ENCODE results near the gene GRIK1.
"Not testable (repeated sequence)": the region's sequence is repeated elsewhere in the genome, so short reads cannot be mapped to it uniquely, and the experiment has no call there.

Gene GRIK1

DNA sequence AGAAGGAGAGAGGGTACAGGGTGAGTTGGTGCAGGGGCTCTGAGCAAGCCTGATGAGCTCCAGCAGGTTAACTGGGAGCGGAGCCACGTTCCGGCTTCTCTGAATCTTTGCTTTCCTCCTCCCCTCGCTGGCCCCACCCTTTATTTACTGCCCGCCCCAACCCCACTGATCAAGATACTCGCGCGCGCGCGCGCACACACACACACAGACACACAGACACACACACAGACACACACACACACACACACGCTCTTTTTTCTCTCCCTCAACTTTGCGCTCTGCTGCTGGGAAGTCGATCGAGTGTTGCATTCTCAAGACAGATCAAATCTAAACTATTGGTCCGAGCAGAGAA is at the start of gene GRIK1:
TSS of gene GRIK1 (minus strand) at position 73 of the 352 bp plus-strand sequence.
- DNase-seq: no peak

DNA sequence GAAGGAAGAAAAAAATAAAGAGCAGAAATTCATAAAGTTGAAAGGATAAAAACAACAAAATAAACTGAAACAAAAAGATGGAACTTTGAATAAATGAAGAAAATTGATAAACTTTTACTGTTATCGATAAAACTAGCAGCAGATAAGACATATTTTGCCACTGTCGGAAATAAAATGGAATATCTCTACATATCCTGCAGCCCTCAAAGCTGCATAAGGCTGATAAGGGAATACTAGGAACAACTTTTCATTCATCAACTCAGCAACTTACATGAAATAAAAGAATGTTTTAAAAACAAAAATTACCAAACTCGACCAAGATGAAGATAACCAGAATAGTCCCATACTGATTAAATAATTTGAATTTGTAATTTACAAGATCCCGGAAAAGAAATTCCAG is 48.0 kb upstream of the GRIK1 start:
- DNase-seq: no peak

DNA sequence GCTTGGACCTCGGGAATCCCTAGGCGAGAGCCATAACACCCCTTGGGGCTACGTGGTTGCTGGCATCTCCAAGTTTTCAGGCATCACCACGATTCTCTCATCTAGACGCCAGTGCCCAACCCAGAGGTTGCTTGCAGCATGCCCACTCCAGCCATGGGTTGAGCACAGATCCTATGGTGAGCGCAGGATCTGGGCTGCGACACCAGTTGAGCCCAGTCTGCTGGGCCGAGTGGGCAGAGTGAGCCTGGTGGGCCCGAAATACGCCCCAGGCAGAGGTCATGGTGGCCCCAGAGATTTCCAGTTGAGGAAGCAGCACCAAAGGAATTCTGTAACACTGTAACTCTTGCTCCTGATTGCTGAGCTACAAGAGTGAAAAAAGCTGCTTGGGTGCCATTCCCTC is 46.1 kb upstream of the GRIK1 start:
- no peak for DNase-seq

DNA sequence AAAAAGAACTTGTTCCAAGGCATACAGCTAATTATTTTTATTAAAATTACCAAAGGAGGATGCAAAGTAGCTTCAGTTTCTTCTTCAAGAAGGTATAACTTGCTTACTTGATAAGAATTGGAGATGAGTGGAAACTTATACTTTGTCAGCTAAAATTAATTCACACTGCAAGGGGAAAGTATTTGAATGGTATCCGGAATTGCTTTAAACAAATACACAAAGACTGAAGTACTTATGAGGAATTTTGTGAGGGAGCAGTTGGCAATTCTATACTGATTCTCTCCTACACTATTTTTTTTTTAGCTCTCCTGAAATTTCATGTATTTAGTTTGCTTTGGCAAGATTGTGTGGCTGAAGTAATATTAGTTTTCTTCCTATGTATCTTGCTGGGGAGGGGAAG is 39.2 kb upstream of the GRIK1 start:
- DNase-seq: no peak

DNA sequence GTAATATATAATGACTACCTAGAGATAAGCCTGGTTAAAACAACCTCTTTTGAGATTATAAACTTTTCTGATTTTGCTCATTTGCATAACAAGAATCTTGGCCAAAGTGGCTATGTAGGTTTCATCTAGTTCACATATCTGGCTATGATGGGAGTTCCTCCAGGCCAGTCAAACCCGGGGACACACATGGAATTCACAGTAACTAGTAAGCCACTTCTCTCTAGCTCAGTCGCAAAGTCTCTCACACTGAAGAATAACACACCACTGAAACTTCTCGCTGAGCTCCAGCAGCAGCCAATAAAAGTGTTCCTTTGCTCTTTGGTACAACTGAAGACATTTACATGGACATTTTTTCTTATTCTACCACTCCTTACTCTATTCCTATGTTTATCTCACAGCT is 36.0 kb upstream of the GRIK1 start:
- no peak for DNase-seq

DNA sequence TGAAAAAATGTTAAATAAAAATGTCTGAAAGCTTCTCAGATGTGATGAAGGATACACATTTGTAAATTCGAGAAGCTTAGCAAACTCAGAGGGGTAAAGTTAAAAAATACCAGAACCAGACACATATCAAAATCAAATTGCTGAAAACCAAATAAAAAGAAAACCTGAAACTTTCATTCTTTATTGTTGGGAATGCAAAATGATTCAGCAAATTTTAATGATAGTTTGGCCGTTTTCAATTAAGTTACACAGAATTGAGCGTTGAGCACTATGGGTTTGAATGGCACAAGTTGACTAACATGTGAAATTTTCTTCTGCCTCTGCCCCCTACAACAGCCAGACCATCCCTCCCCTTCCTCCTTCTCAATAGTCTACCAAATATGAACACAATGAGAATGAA is 33.5 kb upstream of the GRIK1 start:
- DNase-seq: no peak

DNA sequence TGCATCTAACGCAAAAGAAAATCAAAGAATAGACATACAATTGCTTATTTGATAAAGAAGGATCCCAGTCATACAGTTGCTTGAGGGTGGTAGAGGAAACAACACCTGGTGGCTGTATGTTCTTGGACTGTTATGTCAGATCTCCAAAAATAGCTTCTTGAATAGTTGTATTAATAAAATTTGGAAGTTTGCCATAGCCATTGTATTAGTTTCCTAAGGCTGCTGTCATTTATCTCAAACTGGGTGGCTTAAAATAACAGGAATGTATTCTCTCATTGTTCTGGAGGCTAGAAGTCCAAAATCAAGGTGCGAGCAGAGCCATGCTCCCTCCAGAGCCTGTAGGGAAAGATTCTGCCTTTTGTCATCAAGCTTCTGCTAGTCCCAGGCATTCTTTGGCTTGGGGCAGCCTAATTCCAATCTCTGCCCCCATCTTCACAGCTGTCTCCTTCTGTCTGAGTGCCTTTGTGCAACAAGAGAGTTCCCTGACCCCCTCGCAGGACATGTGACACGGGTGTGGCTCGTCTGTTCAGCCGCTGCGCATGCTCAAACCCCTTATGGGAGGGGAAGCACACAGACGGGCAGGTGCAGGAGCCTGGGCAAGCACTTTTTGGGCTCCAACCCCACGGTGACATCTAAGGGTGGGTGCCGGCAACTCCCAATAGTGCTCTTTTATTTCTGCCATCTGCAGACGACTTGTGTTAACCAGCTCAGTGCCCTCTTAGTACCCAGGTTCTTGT is 21.7 kb upstream of the GRIK1 start:
- no peak for DNase-seq

DNA sequence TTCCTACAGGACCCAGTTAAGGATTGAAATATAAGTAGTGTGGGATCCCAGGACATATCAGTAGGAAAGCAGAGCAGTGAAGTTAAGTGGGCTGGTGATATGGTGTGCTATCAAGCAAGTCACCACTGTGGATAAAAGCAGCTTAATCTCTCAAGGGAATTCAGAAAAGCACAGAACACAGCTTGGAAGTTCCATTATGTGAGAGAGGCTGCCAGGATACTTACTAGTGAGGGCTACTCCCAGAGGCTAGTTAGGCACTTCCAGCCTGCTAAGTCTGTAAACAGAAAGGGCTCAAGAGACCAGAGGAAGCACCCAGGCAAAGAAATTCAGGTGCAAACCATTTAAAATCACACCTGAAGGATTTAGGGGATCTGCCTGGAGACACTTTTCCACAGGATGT is 18.8 kb upstream of the GRIK1 start:
- DNase-seq: no peak

DNA sequence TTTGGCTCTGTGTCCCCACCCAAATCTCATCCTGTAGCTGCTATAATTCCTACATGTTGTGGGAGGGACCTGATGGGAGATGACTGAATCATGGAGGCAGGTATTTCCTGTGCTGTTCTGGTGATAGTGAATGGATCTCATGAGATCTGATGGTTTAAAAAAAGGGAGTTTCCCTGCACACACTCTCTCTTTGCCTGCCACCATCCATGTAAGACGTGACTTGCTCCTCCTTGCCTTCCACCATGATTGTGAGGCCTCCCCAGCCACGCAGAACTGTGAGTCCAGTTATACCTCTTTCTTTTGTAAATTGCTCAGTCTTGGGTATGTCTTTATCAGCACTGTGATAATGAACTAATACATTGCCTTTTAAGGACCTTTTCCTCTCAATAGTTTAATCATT is 18.2 kb upstream of the GRIK1 start:
- DNase-seq: not testable (repeated sequence)

DNA sequence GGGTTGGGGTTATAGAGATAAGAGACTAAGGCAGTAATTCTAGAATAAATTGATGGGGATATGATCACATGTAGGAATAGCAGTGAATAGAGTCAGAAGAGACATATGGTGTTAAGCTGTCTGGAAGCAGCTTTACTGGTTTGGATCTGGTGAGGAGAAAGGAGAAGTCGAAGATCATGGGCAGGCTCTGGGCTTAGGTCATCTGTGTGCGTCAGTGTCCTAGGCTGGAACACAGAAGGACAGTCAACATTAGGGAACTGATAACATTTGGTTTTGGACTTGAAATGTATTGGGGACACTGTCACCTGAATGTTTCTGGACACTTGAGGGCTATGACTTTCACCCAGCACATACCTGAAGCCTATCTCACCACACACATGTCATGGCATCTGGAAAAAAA is 13.9 kb upstream of the GRIK1 start:
- no peak for DNase-seq

DNA sequence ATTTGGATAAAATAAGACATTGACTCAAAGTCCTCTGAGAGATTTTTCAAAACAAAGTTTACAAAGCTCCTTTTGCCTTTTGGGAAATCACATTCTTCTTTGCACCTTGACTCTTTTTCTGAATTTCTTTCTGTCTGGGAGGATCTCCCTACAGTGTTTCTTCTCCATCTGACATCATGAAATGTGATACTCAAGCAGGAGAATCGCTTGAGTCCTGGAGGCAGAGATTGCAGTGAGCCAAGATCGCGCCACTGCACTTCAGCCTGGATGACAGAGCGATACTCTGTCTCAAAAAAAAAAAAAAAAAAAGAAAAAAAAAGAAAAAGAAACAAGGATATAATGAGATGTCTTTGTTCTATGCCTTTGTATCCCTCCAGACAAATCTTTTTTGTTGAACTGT is 13.3 kb upstream of the GRIK1 start:
- DNase-seq: no peak

DNA sequence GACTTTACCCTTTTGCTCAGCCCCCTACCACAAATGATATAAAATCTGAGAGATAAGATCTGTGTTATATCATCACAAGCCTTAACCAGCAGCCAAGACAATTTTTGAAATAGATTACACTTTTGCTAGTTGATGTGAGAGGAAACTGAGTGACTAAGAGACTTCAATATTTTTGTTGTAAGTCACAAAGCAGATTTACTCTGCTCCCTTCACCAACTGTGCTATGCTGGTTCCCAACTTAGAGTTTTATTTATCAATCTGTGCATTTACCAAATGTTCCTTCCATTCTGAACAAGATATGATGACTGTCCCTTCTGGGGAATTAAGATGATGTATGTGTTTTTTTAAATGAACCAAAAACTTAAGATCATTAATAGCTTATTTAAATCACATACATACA is 12.1 kb upstream of the GRIK1 start:
- no peak for DNase-seq

DNA sequence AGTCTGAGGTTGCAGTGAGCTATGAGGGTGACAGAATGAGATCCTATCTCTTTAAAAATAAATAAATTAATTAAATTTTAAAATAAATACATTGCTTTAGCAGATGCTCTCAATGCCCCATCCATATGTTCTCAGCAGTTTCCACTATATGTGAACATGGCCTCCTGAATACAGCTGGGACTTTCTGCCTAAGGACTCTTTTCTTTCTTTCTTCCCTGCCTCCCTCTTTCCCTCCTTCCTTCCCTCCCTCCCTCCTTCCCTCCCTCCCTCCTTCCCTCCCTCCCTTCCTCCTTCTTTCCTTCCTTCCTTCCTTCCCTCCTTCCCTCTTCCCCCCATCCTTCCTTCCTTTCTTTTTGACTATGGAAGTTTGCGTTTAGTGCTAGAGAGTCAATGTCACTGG is 10.2 kb upstream of the GRIK1 start:
- DNase-seq: no peak

DNA sequence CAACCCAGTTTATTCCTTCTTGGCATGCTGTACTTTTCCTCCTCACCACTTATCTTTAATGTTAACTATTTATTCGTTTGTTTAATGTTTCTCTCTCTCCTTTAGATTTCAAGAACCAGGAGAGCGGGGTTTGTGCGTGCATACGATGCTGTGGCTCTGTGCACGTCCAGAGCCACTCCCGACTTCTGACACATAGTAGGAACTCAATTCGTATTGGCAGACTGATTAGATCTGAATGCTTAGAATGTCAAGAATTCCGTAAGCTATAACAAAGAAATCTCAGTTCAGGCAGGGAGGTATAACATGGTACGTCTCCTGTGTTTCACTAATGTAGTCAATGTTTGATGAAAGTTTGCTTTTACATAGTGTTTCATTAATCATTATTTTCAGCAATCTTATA is 7.3 kb upstream of the GRIK1 start:
- no peak for DNase-seq

DNA sequence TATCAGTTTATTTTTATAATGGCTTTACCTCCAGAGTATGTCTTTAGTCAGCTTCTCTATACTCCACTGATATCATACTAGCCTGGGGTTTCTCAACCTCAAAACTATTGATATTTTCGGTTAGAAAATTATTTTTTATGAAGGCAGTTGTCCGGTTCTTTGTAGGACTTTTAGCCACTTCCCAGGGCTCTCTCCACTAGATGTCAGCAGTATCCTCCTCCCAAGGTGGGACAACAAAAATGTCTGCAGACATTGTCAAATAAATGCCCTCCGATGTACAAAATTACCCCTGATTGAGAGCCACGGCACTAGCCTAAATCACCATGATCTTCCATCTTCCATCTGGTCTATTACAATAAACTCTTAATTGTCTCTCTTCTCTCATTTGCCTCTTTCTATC is 4.1 kb upstream of the GRIK1 start:
- no peak for DNase-seq

DNA sequence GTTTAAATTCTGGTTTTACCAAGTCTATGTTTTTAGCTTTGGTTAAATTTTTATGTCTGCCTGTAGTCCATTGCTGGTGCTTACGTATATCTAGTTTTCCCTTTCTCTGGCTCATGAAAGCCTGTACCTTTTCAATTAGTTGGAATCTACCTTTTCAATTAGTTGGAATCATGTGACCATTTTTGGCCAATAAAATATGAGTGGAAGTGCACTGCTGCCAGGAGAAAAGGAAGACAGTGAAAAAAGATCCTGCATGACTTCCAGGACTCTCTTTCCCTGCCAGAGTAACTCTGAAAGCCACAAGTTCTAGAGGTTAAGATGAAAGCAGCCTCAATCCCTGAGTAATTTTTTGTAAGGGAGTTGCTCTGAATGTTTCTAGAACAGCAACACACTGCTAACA is 2.2 kb upstream of the GRIK1 start:
- no peak for DNase-seq

DNA sequence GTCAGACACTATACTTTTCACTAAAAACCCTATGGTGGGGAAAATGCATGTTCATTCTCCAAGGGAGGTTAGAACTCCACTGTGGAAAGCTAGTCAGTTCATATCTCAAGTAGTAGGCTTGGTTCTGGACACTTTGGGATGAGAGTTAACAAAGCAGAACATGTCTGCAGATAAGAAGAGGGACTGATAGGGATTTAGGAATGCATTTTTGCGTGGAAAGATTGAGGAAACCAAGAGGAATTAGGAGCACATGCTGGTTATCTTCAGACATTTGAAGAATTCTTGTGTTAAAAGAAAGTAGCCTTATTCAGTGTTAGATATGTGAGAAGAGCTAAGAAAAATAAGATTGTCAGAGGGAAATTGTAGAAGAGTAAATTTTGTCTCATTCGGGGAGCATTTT is 1.2 kb upstream of the GRIK1 start:
- no peak for DNase-seq

DNA sequence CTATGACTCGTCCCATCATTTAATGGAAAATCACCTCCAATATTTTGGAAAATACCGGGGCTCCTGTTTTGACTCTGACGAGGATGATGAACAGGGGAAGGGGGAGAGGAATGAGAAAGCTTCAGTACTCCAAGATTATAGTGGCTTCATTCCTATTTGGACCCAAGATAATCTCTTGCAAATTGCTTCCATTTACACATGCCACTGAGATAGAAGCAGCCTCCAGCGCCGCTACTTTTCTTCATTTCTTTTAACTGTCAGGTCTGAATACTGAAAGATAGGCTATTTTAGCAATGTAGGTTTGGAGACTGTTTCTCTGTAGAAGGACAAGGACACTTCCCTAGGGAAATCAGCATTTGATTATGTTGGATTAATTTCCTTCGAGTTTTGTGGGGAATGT is 565 bp upstream of the GRIK1 start:
- no peak for DNase-seq

DNA sequence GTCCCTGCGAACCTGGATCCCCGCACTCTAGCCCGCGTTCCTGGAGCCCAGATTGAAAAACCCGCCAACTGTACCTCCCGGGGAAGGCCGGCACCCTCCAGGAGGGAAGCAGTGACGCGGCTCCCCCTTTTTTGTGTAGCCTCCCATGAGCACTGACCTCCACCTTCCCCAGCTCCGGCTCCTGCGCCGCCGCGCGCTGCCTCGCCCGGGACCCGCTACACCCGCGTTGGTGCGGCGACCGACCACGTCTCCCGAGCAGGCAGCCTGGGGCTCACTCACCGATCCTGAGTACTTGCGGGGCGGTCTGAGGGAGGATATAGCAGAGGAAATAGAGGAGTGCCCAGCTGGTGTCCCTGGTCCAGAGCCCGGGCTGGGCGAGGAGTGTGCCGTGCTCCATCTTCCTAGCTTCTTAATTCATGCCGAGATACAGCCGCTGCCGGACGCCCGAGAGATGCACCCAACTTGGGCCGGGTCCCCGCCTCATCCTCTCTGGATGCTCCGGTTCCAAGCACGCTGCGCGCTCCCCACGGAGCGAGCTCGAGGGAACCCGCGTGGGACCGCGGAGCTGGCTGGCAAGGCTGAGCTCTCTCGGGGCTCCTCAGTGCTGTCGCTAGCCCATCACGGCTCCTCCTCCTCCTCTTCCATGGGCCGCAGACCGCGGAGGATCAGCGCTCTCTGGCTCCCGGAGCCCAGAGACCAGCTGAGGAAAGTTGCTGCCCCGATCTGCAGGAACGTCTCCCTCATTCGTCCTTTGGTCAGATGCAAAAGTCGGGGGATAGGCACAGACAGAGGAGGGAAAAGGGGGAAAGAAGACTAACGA is 482 bp downstream of the GRIK1 start:
- DNase-seq: no peak

DNA sequence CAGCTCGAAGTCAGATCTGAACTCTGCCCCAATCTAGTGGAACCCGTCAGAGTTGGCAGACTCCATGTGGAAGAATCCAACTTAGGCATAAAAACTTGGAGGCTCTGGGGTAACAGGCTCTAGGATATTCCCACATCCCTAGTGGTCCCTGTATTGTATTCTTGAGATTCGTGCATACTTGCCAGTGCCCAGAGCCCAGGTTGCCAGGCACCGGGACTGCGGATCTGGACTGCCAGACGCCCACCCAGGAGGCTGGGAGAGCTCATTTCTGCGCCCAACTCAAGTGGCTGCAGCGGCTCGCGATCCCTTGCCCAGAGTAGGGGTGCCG is 1.1 kb downstream of the GRIK1 start:
- DNase-seq: no peak

DNA sequence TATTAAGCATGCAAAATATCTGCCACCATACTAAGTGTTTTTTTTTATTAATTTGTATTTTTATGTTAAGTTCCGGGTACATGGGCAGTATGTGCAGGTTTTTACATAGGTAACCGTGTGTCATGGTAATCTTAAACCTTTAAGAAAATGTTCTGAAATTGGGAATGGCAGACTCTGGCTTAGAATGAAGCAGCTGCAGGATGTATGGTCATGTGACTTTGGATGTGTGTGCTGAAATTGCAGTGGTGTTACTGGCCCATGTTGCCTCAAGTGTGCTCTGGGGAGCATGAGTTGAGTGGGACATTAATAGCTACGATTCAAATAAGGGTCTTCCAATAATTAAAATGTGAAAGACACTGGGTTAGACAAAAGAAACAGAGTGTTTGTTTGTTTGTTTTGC is 6.7 kb downstream of the GRIK1 start:
- no peak for DNase-seq

DNA sequence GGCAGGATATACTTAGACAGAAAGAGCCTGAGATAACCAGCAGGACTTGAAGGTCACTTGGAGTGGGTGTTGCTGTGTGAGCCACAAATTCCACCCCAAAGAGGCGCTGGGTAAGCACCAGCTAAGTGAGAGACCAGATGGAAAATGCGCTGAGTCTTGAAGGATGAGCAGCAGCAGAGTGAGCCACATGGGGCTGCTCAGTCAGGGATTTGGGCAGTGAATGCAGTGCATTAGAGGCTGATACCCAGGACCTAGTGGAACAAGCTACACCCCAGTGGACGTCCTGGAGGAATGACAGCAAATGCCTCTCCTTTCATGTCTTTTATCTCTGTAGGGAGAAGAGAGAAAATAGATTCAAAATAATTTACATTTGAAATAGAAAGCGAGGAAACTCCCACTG is 11.3 kb downstream of the GRIK1 start:
- no peak for DNase-seq

DNA sequence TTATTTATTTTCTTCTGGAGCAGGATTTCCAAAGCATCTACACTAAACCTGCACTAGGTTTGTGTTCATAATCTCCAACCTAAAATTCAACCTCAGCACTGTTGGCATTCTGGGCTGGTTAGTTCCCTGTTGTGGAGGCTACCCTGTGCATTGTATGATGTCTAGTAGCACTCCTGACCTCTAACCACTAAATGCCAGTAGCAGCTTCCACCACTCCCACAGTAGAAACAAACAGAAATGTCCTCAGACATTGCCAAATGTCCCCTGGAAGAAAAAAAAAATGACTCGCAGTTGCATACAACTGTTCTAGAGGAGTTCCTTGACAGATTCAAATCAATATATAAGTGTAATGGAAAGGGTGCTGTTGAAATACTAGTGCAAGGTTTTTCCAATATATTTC is 18.9 kb downstream of the GRIK1 start:
- no peak for DNase-seq

DNA sequence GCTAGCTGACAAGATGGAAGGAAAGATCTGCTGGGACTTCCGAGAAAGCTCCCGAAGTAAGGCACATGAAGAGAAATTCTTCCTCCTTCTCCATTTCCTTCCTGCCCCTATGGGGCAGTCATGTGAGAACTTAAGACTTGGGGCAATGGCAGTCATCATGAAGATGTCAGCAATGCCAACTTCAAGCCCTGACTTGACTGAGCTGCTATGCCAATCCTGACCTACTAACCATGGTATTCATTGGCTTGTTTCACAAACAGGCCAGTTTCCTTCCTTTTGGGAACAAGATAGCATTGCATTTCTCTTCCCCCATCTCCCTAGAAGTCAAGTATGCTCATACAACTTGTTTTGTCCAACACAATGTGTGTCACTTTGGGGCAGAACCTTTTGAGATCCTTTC is 25.5 kb downstream of the GRIK1 start:
- DNase-seq: no peak

DNA sequence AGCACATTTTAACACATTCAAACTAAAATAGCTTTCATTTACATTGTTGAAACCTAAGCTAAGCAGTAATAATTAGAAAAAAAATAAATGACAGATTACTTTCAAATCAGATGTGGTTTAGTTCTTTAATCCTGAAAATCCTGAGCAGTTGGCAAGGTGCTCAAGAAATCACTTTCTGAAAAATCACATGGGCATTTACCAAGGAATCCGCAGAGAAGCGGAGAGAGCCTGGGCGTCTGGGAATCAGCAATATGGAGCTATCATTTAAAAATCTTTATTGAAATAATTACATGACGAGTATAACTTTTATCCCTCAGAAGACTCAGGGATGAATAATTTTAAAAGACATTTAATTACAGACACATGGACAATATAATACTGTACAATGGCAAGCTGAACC is 30.2 kb downstream of the GRIK1 start:
- no peak for DNase-seq

Data from activated gamma-delta T cell treated with Interleukin-2 at 50 U/mL for 16 hours (primary cell).